Body of pancreas (tissue), 4 donors: Measurements from ENCODE around the gene ETHE1. TPM values are rescaled to one million over a fixed set of nuclear protein-coding genes. Genes with fewer than 3 reads are reported as not detected.

ENCODE experiments used
- ATAC-seq: fragments of 150-250 bp; one replicate; pipeline ENCODE4 v1.9.1; 2016
- DNase-seq, 4 donors: peaks; one replicate each; pipeline ENCODE4 v3.0.0-alpha.2; 2019
- H3K27ac ChIP-seq, 4 donors: fragments of 200-600 bp; sonication (generic); 1 replicate in 3 of 4; 2 replicates in 1 of 4; pipeline versions ENCODE4 v1.5.1 to v1.6.1; 2016 to 2019; ENCODE audit warnings: mild to moderate bottlenecking in 1 of 4, mixed read lengths in 1 of 4, moderate library complexity in 1 of 4
- H3K27me3 ChIP-seq, 2 donors: fragments of 200-600 bp; sonication (generic); one replicate each; pipeline ENCODE4 v1.6.0; 2016; ENCODE audit warnings: mild to moderate bottlenecking in 1 of 2
- H3K36me3 ChIP-seq, 2 donors: fragments of 200-600 bp; sonication (generic); replicated peaks in 1 of 2; 2 replicates each; pipeline ENCODE4 v1.5.1; 2016; ENCODE audit warnings: low read depth in 2 of 2; ENCODE audit not compliant: insufficient read depth in 1 of 2
- H3K4me1 ChIP-seq: fragments of 200-600 bp; sonication (generic); one replicate; pipeline ENCODE4 v1.6.0; 2016
- H3K4me3 ChIP-seq, 2 donors: fragments of 200-600 bp; sonication (generic); 1 replicate in 1 of 2; 2 replicates in 1 of 2; pipeline ENCODE4 v1.5.1; 2016 to 2019
- H3K9me3 ChIP-seq, 3 donors: fragments of 200-600 bp; sonication (generic); 1 replicate in 2 of 3; 2 replicates in 1 of 3; pipeline ENCODE4 v1.5.1; 2016
- POLR2A ChIP-seq, 3 donors: fragments of 450-650 bp; IDR thresholded peaks; one replicate each; pipeline ENCODE4 v1.6.1; 2016; ENCODE audit warnings: antibody characterized with exemption in 3 of 3, mild to moderate bottlenecking in 2 of 3
- whole genome bisulfite sequencing, 2 donors: methylation state at CpG; one replicate each; pipeline ENCODE4 v1.1.5; 2017; 5-methylcytosine and 5-hydroxymethylcytosine counted together
- intact Hi-C: fragments of 100-400 bp; cut with DNase I; formaldehyde crosslinking; loops from one replicate; pipeline ENCODE4 v1.15.1; 2023
- total RNA-seq, 2 donors: library from RNA; depleted of rRNA; stranded (reverse); fragments of >200 nt; gene quantifications; one replicate each; pipeline ENCODE4 v1.1.0, GENCODE V29; 2016
- TF ChIP-seq, protein P1 (sequence below), 7 experiments: fragments of 450-650 bp in 4 of 7; fragments of 200-600 bp in 3 of 7; sonication (generic) in 3 of 7; IDR thresholded peaks; one replicate each; pipeline ENCODE4 v1.5.1; 2016 to 2019; ENCODE audit warnings: antibody characterized with exemption in 7 of 7

The ETHE1 gene
- total RNA-seq, 2 donors from 2014 or later, result 21.1 to 29.8 TPM

DNA sequence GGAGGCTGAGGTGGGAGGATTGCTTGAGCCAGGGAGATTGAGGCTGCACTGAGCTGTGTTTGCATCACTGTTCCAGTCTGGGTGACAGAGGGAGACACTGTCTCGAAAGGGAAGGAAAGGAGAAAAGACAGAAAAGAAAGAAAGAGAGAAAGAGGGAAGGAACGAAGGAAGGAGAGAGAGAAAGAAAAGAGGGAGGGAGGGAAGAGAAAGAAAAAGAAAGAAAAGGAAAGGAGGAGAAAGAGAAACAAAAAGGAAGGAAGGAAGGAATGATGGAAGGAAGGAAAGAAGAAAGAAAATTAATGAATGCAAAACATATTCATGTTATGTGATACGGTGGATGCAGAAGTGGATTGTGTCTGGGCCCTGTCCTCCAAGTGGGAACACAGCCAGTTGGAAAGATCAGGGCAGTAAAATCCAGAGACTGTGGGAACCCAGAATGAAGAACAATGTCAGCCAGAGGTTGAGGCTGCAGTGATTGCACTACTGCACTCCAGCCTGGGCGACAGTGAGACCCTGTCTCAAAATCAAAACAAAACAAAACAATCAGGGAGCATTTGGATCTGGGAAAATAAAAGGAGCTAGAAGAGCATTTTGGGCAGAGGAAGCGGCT, 28.7 kb downstream of the ETHE1 start:
- no peak overlapping the region for H3K27ac ChIP-seq
- no peak for ATAC-seq
- H3K27me3 ChIP-seq, result no peaks in the 10 kb centered on the region
- peaks cover 0 to 6% of the 10 kb centered on the region in 2 donors for H3K36me3 ChIP-seq
- no peak overlapping the region for H3K4me3 ChIP-seq
- peaks cover 8% of the 10 kb centered on the region for H3K4me1 ChIP-seq
- no peak for DNase-seq
- H3K9me3 ChIP-seq, result no peaks in the 10 kb centered on the region
- no peak for TF ChIP-seq POLR2A (IDR thresholded peaks at IDR 0.05)
- TF ChIP-seq, protein P1, sequence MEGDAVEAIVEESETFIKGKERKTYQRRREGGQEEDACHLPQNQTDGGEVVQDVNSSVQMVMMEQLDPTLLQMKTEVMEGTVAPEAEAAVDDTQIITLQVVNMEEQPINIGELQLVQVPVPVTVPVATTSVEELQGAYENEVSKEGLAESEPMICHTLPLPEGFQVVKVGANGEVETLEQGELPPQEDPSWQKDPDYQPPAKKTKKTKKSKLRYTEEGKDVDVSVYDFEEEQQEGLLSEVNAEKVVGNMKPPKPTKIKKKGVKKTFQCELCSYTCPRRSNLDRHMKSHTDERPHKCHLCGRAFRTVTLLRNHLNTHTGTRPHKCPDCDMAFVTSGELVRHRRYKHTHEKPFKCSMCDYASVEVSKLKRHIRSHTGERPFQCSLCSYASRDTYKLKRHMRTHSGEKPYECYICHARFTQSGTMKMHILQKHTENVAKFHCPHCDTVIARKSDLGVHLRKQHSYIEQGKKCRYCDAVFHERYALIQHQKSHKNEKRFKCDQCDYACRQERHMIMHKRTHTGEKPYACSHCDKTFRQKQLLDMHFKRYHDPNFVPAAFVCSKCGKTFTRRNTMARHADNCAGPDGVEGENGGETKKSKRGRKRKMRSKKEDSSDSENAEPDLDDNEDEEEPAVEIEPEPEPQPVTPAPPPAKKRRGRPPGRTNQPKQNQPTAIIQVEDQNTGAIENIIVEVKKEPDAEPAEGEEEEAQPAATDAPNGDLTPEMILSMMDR (IDR thresholded peaks at IDR 0.05), result no peak
- intact Hi-C loops, result no loop called here
- WGBS, 2 donors, result 81 to 89% methylated on average over 5 of the region's 5 CpGs

DNA sequence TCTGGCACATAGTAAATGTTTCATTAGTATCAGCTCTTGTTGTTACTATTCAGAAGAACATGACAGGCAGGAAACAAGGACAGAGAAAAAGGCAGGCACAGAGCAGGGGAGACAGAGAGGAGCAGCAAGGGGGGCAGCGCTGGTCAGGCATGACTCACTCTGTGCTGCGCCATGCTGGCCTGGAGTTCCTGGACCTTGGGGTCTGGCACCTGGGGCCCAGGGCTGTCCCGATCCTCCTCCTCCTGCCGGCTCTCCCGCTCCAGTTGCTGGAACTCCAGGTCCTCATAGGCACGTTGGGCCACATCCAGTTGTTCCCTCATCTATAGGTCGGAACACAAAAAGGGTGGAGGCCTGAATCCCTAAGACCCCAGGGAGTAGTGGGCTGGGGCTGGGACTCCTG, 30.0 kb downstream of the ETHE1 start:
- no peak overlapping the region for H3K4me3 ChIP-seq
- no peaks in the 10 kb centered on the region for H3K4me1 ChIP-seq
- ATAC-seq, result no peak
- TF ChIP-seq, protein P1 (IDR thresholded peaks at IDR 0.05), result no peak
- TF ChIP-seq POLR2A (IDR thresholded peaks at IDR 0.05), result no peak
- no peak overlapping the region for H3K27ac ChIP-seq
- 93 to 94% methylated on average over 5 to 7 of the region's 7 CpGs for whole genome bisulfite sequencing, 2 donors
- intact Hi-C loops, result no loop called here
- H3K27me3 ChIP-seq, result no peaks in the 10 kb centered on the region
- no peaks in the 10 kb centered on the region for H3K9me3 ChIP-seq
- DNase-seq, result no peak
- peaks cover 0 to 6% of the 10 kb centered on the region in 2 donors for H3K36me3 ChIP-seq

DNA sequence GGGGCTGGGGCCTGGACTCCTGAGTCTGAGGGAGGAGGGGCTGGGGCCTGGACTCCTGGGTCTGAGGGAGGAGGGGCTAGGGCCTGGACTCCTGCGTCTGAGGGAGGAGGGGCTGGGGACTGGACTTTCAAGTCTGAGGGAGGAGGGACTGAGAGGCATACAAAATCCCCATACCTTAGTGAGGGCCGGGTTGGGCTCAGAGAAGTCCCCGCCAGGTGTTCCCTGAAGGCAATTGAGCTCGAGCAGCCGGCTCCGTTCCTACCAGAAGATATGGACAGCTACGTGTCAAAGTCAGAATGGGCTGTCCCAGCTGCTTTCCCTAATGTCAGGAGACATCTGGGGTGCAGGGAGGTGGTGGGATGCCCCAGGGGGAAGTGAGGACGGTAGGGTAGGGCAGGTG, 31.9 kb downstream of the ETHE1 start:
- DNase-seq (no peak), ATAC-seq (no peak)
- Histone ChIP-seq H3K4me1 (no peaks in the 10 kb centered on the region), H3K27ac (no peak overlapping the region), H3K9me3 (no peaks in the 10 kb centered on the region), H3K36me3 (peaks cover 0 to 6% of the 10 kb centered on the region in 2 donors), H3K27me3 (no peaks in the 10 kb centered on the region), H3K4me3 (no peak overlapping the region)
- TF ChIP-seq, protein P1 (IDR thresholded peaks at IDR 0.05), result no peak
- TF ChIP-seq POLR2A (IDR thresholded peaks at IDR 0.05), result no peak
- intact Hi-C loops, result no loop called here
- 76 to 82% methylated on average over 5 to 8 of the region's 8 CpGs for WGBS, 2 donors

DNA sequence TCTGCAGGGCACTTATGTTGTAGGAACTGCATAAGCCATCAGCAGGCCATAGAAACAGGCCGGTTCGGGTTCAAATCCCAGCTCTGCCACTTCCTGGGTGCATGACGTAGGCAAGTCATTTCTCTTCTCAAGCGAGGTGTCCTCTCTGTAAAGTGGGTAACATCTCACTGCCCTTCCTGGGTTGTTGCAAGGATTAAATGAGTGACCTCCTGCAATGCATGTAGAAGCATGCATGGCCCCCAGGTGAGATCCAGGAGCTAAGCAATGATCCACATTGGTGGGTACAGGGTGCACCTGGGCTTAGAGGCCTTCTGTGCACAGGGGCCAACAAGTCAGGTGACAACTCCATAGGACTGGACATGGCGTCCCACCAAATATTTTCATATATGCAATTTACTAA, 36.2 kb downstream of the ETHE1 start:
- Histone ChIP-seq H3K27me3 (no peaks in the 10 kb centered on the region), H3K9me3 (no peaks in the 10 kb centered on the region), H3K4me1 (no peaks in the 10 kb centered on the region), H3K27ac (no peak overlapping the region), H3K4me3 (no peak overlapping the region), H3K36me3 (no peaks in the 10 kb centered on the region)
- intact Hi-C loops, result no loop called here
- 83 to 91% methylated on average over 5 of the region's 5 CpGs for WGBS, 2 donors
- no peak for DNase-seq
- ATAC-seq, result no peak
- TF ChIP-seq POLR2A (IDR thresholded peaks at IDR 0.05), result no peak
- TF ChIP-seq, protein P1 (IDR thresholded peaks at IDR 0.05), result no peak

DNA sequence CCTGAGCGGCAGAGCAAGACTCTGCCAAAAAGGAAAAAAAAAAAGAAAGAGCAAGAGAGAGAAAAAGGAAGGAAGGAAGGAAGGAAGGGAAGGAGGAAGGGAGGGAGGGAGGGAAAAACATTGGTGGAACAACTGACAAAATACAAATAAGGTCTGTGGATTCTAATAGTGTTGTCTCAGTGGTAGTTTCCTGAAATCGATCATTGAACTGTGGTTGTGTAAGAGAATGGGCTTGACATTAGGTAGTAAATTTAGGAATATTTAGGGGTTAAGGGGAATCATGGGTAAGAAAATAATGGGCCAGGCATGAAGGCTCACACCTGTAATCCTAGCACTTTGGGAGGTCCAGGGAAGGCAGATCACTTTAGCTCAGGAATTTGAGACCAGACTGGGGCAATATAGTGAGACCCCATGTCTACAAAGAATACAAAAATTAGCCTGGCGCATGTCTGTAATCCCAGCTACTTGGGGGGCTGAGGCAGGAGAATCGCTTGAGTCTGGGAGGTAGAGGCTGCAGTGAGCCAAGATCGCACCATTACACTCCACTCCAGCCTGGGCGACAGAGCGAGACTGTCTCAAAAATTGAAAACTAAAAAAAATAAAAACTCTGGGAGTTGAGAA, 36.9 kb downstream of the ETHE1 start:
- ATAC-seq, result no peak
- H3K4me3 ChIP-seq, result no peak overlapping the region
- no peak overlapping the region for H3K27ac ChIP-seq
- no peak for DNase-seq
- H3K4me1 ChIP-seq, result no peaks in the 10 kb centered on the region
- H3K27me3 ChIP-seq, result no peaks in the 10 kb centered on the region
- intact Hi-C loops, result no loop called here
- H3K36me3 ChIP-seq, result no peaks in the 10 kb centered on the region
- WGBS, 2 donors, result 89 to 95% methylated on average over 7 of the region's 7 CpGs
- H3K9me3 ChIP-seq, result no peaks in the 10 kb centered on the region
- TF ChIP-seq, protein P1 (IDR thresholded peaks at IDR 0.05), result no peak
- no peak for TF ChIP-seq POLR2A (IDR thresholded peaks at IDR 0.05)
